HUES6 (cell line): Measurements from ENCODE around the gene RYR3.

ENCODE experiments used
- H3K27ac ChIP-seq: 2 replicates; pipeline ENCODE4 v1.7.0; 2013; ENCODE audit warnings: low read depth, mild to moderate bottlenecking, low read length, inconsistent platforms
- H3K27me3 ChIP-seq: 2 replicates; pipeline ENCODE4 v1.6.1; 2013; ENCODE audit warnings: low read length; ENCODE audit not compliant: control insufficient read depth, insufficient read depth
- H3K36me3 ChIP-seq: 2 replicates; pipeline ENCODE4 v1.6.1; 2013; ENCODE audit warnings: low read length; ENCODE audit not compliant: control insufficient read depth, insufficient read depth
- H3K4me1 ChIP-seq: 2 replicates; pipeline ENCODE4 v1.6.1; 2013; ENCODE audit warnings: low read length; ENCODE audit not compliant: control insufficient read depth, insufficient read depth
- H3K4me3 ChIP-seq: 2 replicates; pipeline ENCODE4 v1.5.1; 2013; ENCODE audit warnings: low read depth, low read length
- H3K9ac ChIP-seq: one replicate; pipeline ENCODE4 v1.6.1; 2013; ENCODE audit warnings: mild to moderate bottlenecking, low read length
- H3K9me3 ChIP-seq: 2 replicates; pipeline ENCODE4 v1.6.1; 2013; ENCODE audit warnings: low read depth, low read length; ENCODE audit not compliant: control insufficient read depth, insufficient read depth

Gene RYR3

GRCh38 chr15:33322091-33322490 is 11.3 kb downstream of the RYR3 start:
- Histone ChIP-seq H3K4me3 (no peak overlapping the region), H3K27me3 (no peaks in the 10 kb centered on the region), H3K9me3 (no peaks in the 10 kb centered on the region), H3K9ac (no peak overlapping the region), H3K27ac (no peak overlapping the region), H3K36me3 (no peaks in the 10 kb centered on the region), H3K4me1 (no peaks in the 10 kb centered on the region; the same call in 1 of the 2 replicates)

- Histone ChIP-seq H3K27ac (no peak overlapping the region), H3K27me3 (no peaks in the 10 kb centered on the region), H3K9me3 (no peaks in the 10 kb centered on the region), H3K4me1 (0 out of 2 replicates have a peak, but pooled peaks cover 5% of the 10 kb centered on the region), H3K36me3 (no peaks in the 10 kb centered on the region), H3K9ac (no peak overlapping the region), H3K4me3 (no peak overlapping the region)
Measured at GRCh38 chr15:33324609-33325008, 13.8 kb downstream of the RYR3 start.

GRCh38 chr15:33326908-33327307 is 16.1 kb downstream of the RYR3 start:
- H3K9ac ChIP-seq: no peak overlapping the region
- H3K36me3 ChIP-seq: no peaks in the 10 kb centered on the region
- H3K4me1 ChIP-seq: 0 out of 2 replicates have a peak, but pooled peaks cover 5% of the 10 kb centered on the region
- H3K27me3 ChIP-seq: no peaks in the 10 kb centered on the region
- no peak overlapping the region for H3K27ac ChIP-seq
- H3K9me3 ChIP-seq: no peaks in the 10 kb centered on the region
- no peak overlapping the region for H3K4me3 ChIP-seq

GRCh38 chr15:33328106-33328505 is 17.3 kb downstream of the RYR3 start:
- H3K4me1 ChIP-seq: 0 out of 2 replicates have a peak, but pooled peaks cover 5% of the 10 kb centered on the region
- no peaks in the 10 kb centered on the region for H3K27me3 ChIP-seq
- H3K4me3 ChIP-seq: no peak overlapping the region
- H3K27ac ChIP-seq: no peak overlapping the region
- no peak overlapping the region for H3K9ac ChIP-seq
- no peaks in the 10 kb centered on the region for H3K9me3 ChIP-seq
- H3K36me3 ChIP-seq: no peaks in the 10 kb centered on the region

- H3K4me1 ChIP-seq: 0 out of 2 replicates have a peak, but pooled peaks cover 5% of the 10 kb centered on the region
- H3K27me3 ChIP-seq: no peaks in the 10 kb centered on the region
- H3K27ac ChIP-seq: no peak overlapping the region
Measured at GRCh38 chr15:33329457-33329856, 18.7 kb downstream of the RYR3 start.

GRCh38 chr15:33330931-33331330 is 20.2 kb downstream of the RYR3 start:
- no peaks in the 10 kb centered on the region for H3K36me3 ChIP-seq
- no peak overlapping the region for H3K27ac ChIP-seq
- no peak overlapping the region for H3K9ac ChIP-seq
- H3K4me1 ChIP-seq: 0 out of 2 replicates have a peak, but pooled peaks cover 5% of the 10 kb centered on the region
- no peaks in the 10 kb centered on the region for H3K9me3 ChIP-seq
- no peaks in the 10 kb centered on the region for H3K27me3 ChIP-seq
- H3K4me3 ChIP-seq: no peak overlapping the region

More at GRCh38 chr15:33329457-33329856, 18.7 kb downstream of the RYR3 start:
- Histone ChIP-seq H3K36me3 (no peaks in the 10 kb centered on the region), H3K9me3 (no peaks in the 10 kb centered on the region), H3K4me3 (no peak overlapping the region), H3K9ac (no peak overlapping the region)

GRCh38 chr15:33341953-33342352 is 31.2 kb downstream of the RYR3 start:
- H3K27me3 ChIP-seq: no peaks in the 10 kb centered on the region
- H3K27ac ChIP-seq: no peak overlapping the region
- H3K4me1 ChIP-seq: 0 out of 2 replicates have a peak, but pooled peaks cover 5% of the 10 kb centered on the region
- peaks cover 7% of the 10 kb centered on the region for H3K9me3 ChIP-seq
- no peaks in the 10 kb centered on the region for H3K36me3 ChIP-seq
- H3K9ac ChIP-seq: no peak overlapping the region
- H3K4me3 ChIP-seq: no peak overlapping the region

GRCh38 chr15:33343275-33343674 is 32.5 kb downstream of the RYR3 start:
- Histone ChIP-seq H3K36me3 (no peaks in the 10 kb centered on the region), H3K4me1 (0 out of 2 replicates have a peak, but pooled peaks cover 5% of the 10 kb centered on the region), H3K27ac (no peak overlapping the region), H3K27me3 (no peaks in the 10 kb centered on the region), H3K9ac (no peak overlapping the region), H3K9me3 (peaks cover 7% of the 10 kb centered on the region), H3K4me3 (no peak overlapping the region)

- Histone ChIP-seq H3K4me1 (0 out of 2 replicates have a peak, but pooled peaks cover 5% of the 10 kb centered on the region), H3K9ac (no peak overlapping the region), H3K9me3 (peaks cover 7% of the 10 kb centered on the region), H3K36me3 (no peaks in the 10 kb centered on the region), H3K27me3 (no peaks in the 10 kb centered on the region), H3K4me3 (no peak overlapping the region), H3K27ac (no peak overlapping the region)
Measured at GRCh38 chr15:33344111-33344510, 33.3 kb downstream of the RYR3 start.

- H3K9ac ChIP-seq: no peak overlapping the region
- no peak overlapping the region for H3K4me3 ChIP-seq
- peaks cover 7% of the 10 kb centered on the region for H3K9me3 ChIP-seq
- no peak overlapping the region for H3K27ac ChIP-seq
- no peaks in the 10 kb centered on the region for H3K36me3 ChIP-seq
- H3K4me1 ChIP-seq: 0 out of 2 replicates have a peak, but pooled peaks cover 5% of the 10 kb centered on the region
- H3K27me3 ChIP-seq: no peaks in the 10 kb centered on the region
Measured at GRCh38 chr15:33344530-33344929, 33.8 kb downstream of the RYR3 start.

GRCh38 chr15:33354411-33354810 is 43.6 kb downstream of the RYR3 start:
- Histone ChIP-seq H3K27me3 (no peaks in the 10 kb centered on the region), H3K27ac (no peak overlapping the region), H3K36me3 (no peaks in the 10 kb centered on the region), H3K4me1 (no peaks in the 10 kb centered on the region), H3K4me3 (no peak overlapping the region), H3K9me3 (no peaks in the 10 kb centered on the region), H3K9ac (no peak overlapping the region)

- H3K4me1 ChIP-seq: no peaks in the 10 kb centered on the region
- no peaks in the 10 kb centered on the region for H3K27me3 ChIP-seq
- H3K27ac ChIP-seq: no peak overlapping the region
- H3K4me3 ChIP-seq: no peak overlapping the region
- H3K36me3 ChIP-seq: no peaks in the 10 kb centered on the region
- H3K9me3 ChIP-seq: no peaks in the 10 kb centered on the region
- H3K9ac ChIP-seq: no peak overlapping the region
Measured at GRCh38 chr15:33357845-33358244, 47.1 kb downstream of the RYR3 start.
